H1 (cell line): ENCODE data around the gene CYB561D2. TPM values are rescaled to one million over a fixed set of nuclear protein-coding genes. Genes with fewer than 3 reads are reported as not detected.

ENCODE experiments used
- CHD7 ChIP-seq: fragments of 300-600 bp; sonication (generic); IDR thresholded peaks from 2 replicates; pipeline ENCODE4 v1.7.1; 2012; ENCODE audit warnings: low read length, moderate library complexity, mild to moderate bottlenecking, inconsistent platforms; ENCODE audit not compliant: insufficient replicate concordance
- JUN ChIP-seq: IDR thresholded peaks from 2 replicates; pipeline ENCODE4 v1.6.1; 2011; ENCODE audit warnings: low read depth, mild to moderate bottlenecking, improper control_type of control experiment, low read length
- polyA plus RNA-seq, 7 experiments: library from polyadenylated mRNA; depleted of rRNA in 3 of 7; stranded (reverse) in 5 of 7; unstranded in 2 of 7; fragments of >200 nt in 5 of 7; fragments of 200-250 nt in 2 of 7; gene quantifications; 1 replicate in 5 of 7; 2 replicates in 1 of 7; 4 replicates in 1 of 7; pipeline versions ENCODE4 v1.2.1 to v1.2.3, GENCODE V29; 2011 to 2013; ENCODE audit warnings: missing spikeins in 2 of 7, mixed read lengths in 2 of 7
- total RNA-seq: library from RNA; stranded (reverse); fragmentation: NEBNext Ultra II Directional; extraction: Animal tissue kit (Norgen Biotek cat#: 25700); gene quantifications from 2 replicates; pipeline ENCODE4 v1.2.1, GENCODE V29; 2021

CYB561D2 gene
- total and polyA plus RNA-seq, 2 of the 8 experiments (the other 6 are each of a cell fraction or from before 2014, with no cell fraction given) = 9.8 to 34.0 TPM

- TF ChIP-seq CHD7 = no peak
- TF ChIP-seq JUN = no peak
- TF ChIP-seq, all 59 proteins: peak for 1
Measured at GRCh38 chr3:50352781-50353180, 2.1 kb downstream of the CYB561D2 start (continued).
